ENCODE measurements around the gene MSLN. TPM values are rescaled to one million over a fixed set of nuclear protein-coding genes. Genes with fewer than 3 reads are reported as not detected.

MSLN gene
- total and polyA plus RNA-seq, 2 of the 13 experiments (the other 11 are each of a cell fraction or from before 2014, with no cell fraction given): 2.0 to 2.3 TPM

- intact Hi-C loops (cut with micrococcal nuclease; ENCODE audit: unreplicated experiment): no loop called here
- Histone ChIP-seq H3K36me3 (replicated peaks in 1 of 2; ENCODE audit: control insufficient read depth in 1 of 2, insufficient read depth in 2 of 2, low read length in 2 of 2) (peaks cover 6% of the 10 kb centered on the region in 2 experiments; a peak in 3 of 5 replicates), H3K9me3 (ENCODE audit: low read length) (no peaks in the 10 kb centered on the region), H3K4me3 (replicated peaks in 1 of 3; ENCODE audit: insufficient read depth in 1 of 3, low read depth in 2 of 3, low read length in 3 of 3) (no peak overlapping the region), H4K20me1 (ENCODE audit: insufficient read depth, low read length) (no peaks in the 10 kb centered on the region), H3K27ac (ENCODE audit: extremely low read length, insufficient read depth, low read length) (no peak overlapping the region), H2AFZ (ENCODE audit: low read length) (no peak overlapping the region), H3K9ac (ENCODE audit: insufficient read depth, low read depth, low read length) (no peak overlapping the region), H3K4me2 (ENCODE audit: low read depth, low read length) (no peak overlapping the region), H3K27me3 (ENCODE audit: control insufficient read depth in 1 of 2, insufficient read depth in 2 of 2, low read length in 2 of 2) (no peaks in the 10 kb centered on the region; a peak in 1 of 5 replicates), H3K79me2 (ENCODE audit: insufficient read depth, low read length) (no peaks in the 10 kb centered on the region), H3K4me1 (ENCODE audit: insufficient read depth, low read length) (no peaks in the 10 kb centered on the region)
- ATAC-seq (no peak), DNase-seq (ENCODE audit: low spot score) (no peak), FAIRE-seq (no peak)
- 100% methylated on average over 3 of the region's 33 CpGs for WGBS (ENCODE audit: low lambda C conversion rate)
- ChIA-PET POLR2A (no interaction called here), CTCF (ENCODE audit: low intra/inter-chr PET ratio, low total read pairs) (no interaction called here)
- BruUV-seq (replicated peaks): no TSS peak
- in situ Hi-C loops (cut with HindIII; ENCODE audit: extremely low pct_ligation_motif_present, low pct_unique_long_range_greater_than_20kb): no loop called here
- TF ChIP-seq, protein P1, sequence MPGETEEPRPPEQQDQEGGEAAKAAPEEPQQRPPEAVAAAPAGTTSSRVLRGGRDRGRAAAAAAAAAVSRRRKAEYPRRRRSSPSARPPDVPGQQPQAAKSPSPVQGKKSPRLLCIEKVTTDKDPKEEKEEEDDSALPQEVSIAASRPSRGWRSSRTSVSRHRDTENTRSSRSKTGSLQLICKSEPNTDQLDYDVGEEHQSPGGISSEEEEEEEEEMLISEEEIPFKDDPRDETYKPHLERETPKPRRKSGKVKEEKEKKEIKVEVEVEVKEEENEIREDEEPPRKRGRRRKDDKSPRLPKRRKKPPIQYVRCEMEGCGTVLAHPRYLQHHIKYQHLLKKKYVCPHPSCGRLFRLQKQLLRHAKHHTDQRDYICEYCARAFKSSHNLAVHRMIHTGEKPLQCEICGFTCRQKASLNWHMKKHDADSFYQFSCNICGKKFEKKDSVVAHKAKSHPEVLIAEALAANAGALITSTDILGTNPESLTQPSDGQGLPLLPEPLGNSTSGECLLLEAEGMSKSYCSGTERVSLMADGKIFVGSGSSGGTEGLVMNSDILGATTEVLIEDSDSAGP (CRISPR knock-in tag; IDR thresholded peaks at IDR 0.05; ENCODE audit: borderline replicate concordance): no peak
- TF ChIP-seq, protein P2, sequence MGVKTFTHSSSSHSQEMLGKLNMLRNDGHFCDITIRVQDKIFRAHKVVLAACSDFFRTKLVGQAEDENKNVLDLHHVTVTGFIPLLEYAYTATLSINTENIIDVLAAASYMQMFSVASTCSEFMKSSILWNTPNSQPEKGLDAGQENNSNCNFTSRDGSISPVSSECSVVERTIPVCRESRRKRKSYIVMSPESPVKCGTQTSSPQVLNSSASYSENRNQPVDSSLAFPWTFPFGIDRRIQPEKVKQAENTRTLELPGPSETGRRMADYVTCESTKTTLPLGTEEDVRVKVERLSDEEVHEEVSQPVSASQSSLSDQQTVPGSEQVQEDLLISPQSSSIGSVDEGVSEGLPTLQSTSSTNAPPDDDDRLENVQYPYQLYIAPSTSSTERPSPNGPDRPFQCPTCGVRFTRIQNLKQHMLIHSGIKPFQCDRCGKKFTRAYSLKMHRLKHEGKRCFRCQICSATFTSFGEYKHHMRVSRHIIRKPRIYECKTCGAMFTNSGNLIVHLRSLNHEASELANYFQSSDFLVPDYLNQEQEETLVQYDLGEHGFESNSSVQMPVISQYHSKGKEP (CRISPR knock-in tag; IDR thresholded peaks at IDR 0.05): no peak
- TF ChIP-seq GRHL1 (CRISPR knock-in tag; conservative IDR thresholded peaks at IDR 0.05) (no peak), AKAP8 (CRISPR knock-in tag; IDR thresholded peaks at IDR 0.05) (no peak), ZNF629 (CRISPR knock-in tag; conservative IDR thresholded peaks at IDR 0.05) (no peak), ZNF337 (CRISPR knock-in tag; IDR thresholded peaks at IDR 0.05; ENCODE audit: borderline replicate concordance, low read depth) (no peak), NR2C2 (CRISPR knock-in tag; IDR thresholded peaks at IDR 0.05; ENCODE audit: borderline replicate concordance) (no peak), ZNF18 (CRISPR knock-in tag; IDR thresholded peaks at IDR 0.05; ENCODE audit: insufficient replicate concordance) (no peak), SNAPC2 (CRISPR knock-in tag; IDR thresholded peaks at IDR 0.05) (no peak), ZNF878 (CRISPR knock-in tag; IDR thresholded peaks at IDR 0.05) (no peak), PATZ1 (CRISPR knock-in tag; IDR thresholded peaks at IDR 0.05) (no peak)
- TF ChIP-seq, protein P3, sequence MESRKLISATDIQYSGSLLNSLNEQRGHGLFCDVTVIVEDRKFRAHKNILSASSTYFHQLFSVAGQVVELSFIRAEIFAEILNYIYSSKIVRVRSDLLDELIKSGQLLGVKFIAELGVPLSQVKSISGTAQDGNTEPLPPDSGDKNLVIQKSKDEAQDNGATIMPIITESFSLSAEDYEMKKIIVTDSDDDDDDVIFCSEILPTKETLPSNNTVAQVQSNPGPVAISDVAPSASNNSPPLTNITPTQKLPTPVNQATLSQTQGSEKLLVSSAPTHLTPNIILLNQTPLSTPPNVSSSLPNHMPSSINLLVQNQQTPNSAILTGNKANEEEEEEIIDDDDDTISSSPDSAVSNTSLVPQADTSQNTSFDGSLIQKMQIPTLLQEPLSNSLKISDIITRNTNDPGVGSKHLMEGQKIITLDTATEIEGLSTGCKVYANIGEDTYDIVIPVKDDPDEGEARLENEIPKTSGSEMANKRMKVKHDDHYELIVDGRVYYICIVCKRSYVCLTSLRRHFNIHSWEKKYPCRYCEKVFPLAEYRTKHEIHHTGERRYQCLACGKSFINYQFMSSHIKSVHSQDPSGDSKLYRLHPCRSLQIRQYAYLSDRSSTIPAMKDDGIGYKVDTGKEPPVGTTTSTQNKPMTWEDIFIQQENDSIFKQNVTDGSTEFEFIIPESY (CRISPR knock-in tag; IDR thresholded peaks at IDR 0.05): no peak
Measured at GRCh38 chr16:795580-796229, 35.2 kb downstream of the MSLN start.

Measured in HepG2 (cell line).